Left colon (tissue), 2 donors: ENCODE data around the gene HIP1. TPM values are rescaled to one million over a fixed set of nuclear protein-coding genes. Genes with fewer than 3 reads are reported as not detected.
"Not testable (repeated sequence)": the region's sequence is repeated elsewhere in the genome, so short reads cannot be mapped to it uniquely, and the experiment has no call there.

ENCODE experiments used
- ATAC-seq: fragments of 200-7000 bp; cut with Tn5 transposase; one replicate; pipeline ENCODE4 v1.9.1; 2020; ENCODE audit warnings: mild to moderate bottlenecking, moderate library complexity
- DNase-seq, 2 donors: peaks; one replicate each; pipeline ENCODE4 v3.0.0-alpha.2; 2020
- intact Hi-C, 2 donors: fragments of 100-400 bp; cut with DNase I in 1 of 2; cut with micrococcal nuclease in 1 of 2; formaldehyde crosslinking; loops; one replicate each; pipeline versions ENCODE4 v1.11.2 to v1.14.0; 2022; cut with DNase I, micrococcal nuclease
- total RNA-seq, 2 donors: library from RNA; stranded (reverse); fragmentation: NEBNext Ultra II Directional; extraction: Animal tissue kit (Norgen Biotek cat#: 25700); gene quantifications; one replicate each; pipeline ENCODE4 v1.2.1, GENCODE V29; 2021
- donor health status: DM: no; HTN: no; CAD: no.
- donor health status: DM: yes; HTN: yes; CAD: no.

HIP1 gene
- total RNA-seq, 2 donors from 2014 or later, result 5.7 to 6.2 TPM

GRCh38 chr7:75509033-75509432 lies 229.7 kb downstream of the HIP1 start:
- DNase-seq, intact Hi-C loops, ATAC-seq: not testable (repeated sequence)

DNA sequence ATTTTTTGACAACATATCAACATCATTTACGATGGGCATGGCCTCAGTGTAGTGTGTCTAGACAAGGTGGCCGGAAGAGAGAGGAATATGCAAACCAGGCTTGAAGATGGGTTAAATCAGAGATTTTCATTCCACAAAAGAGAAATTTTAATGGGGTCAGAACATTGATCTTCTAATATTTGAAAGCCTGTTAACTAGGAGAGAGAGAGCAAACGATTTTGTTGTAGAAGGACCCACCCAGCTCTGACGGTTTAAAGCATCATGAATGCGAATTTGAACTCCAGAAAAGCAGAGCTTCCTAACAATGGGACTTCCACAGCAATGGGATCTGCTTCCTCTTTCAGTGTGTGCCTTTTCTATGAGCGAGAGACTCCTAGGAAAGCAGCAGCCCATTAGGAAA lies 246.7 kb downstream of the HIP1 start, which contains the start of gene SPDYE5:
Gene SPDYE5 (plus strand): TSS at position 301 of the 400 bp plus-strand sequence. CDS start 1,728 bp downstream, outside the sequence.
- ATAC-seq, intact Hi-C loops, DNase-seq: not testable (repeated sequence)

DNA sequence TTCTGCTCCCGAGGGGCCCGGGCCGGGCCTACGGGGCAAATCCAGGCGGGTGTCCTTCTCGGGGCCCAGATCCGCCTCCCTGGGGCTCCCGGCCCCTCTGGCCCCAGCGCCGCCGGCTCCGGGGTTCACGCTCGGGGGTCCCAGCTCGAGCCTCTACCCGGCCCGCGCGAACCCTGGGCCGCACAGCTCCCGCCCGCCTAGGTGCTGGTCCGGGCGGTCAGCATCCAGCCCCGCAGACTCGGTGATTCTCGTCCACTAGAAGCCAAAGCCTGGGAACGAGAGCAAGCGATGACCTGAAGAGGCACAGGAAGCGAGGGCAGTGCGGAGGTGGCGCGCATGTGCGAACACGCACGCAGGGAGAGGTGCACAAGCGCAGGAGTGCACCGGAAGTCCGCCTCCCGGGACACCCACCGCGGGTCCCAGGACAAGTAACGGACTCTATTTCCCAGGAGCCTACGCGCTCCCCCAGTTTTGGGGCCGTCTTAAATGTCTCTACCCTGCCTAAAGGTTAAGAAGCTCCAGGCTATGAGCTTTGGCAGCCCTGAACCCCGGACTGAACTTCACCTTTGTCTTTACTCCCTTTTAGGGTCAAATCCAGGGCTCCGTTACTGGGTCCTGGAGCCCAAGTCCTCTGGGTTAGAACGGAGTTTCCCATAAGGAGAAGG lies 252.6 kb downstream of the HIP1 start, which contains the start of gene POM121C:
Gene POM121C (minus strand): TSS at position 321 of the 665 bp plus-strand sequence. CDS start 44,803 bp downstream, outside the sequence.
- peak; percentile 92 to 94 for DNase-seq
- peak; percentile 100 for ATAC-seq
- intact Hi-C loops, result not testable (repeated sequence)

- DNase-seq, result peak in 1 of 2 donors; percentile 18
- ATAC-seq, result peak; percentile 43
- intact Hi-C loops, result not testable (repeated sequence)
These were observed 253.3 kb downstream of the HIP1 start for GRCh38 chr7:75485355-75485978.

Other genes with a start within 250 kb of the HIP1 start
- gene SPDYE5, start 246.6 kb downstream of the HIP1 start, total RNA-seq, result not detected
- gene CCL26, start 33.3 kb upstream of the HIP1 start, total RNA-seq, result under 1 TPM in 1 of 2 donors, not detected in 1; 0.78 TPM
- 10 to 100 TPM in 1 of 2 donors, 1 to 10 TPM in 1; 7.4 to 21.7 TPM for gene CCL24, start 74.9 kb upstream of the HIP1 start, total RNA-seq
- 10 to 100 TPM; 52.8 to 62.3 TPM for gene RHBDD2, start 140.1 kb upstream of the HIP1 start, total RNA-seq
- 100 to 1,000 TPM; 131 to 150 TPM for gene POR, start 176.2 kb upstream of the HIP1 start, total RNA-seq